Esophagus squamous epithelium (tissue), 5 donors: Measurements from ENCODE around the gene CPNE1. TPM values are rescaled to one million over a fixed set of nuclear protein-coding genes. Genes with fewer than 3 reads are reported as not detected.

ENCODE experiments used
- DNase-seq: peaks from one replicate; lab custom pipeline; 2025; lab: John Stamatoyannopoulos, UW
- H3K27ac ChIP-seq, 4 donors: fragments of 200-600 bp; sonication (generic); one replicate each; pipeline ENCODE4 v1.5.1; 2016 to 2019; ENCODE audit warnings: mild to moderate bottlenecking in 1 of 4
- H3K27me3 ChIP-seq, 4 donors: fragments of 200-600 bp; sonication (generic); 1 replicate in 3 of 4; 2 replicates in 1 of 4; pipeline versions ENCODE4 v1.5.1 to v1.6.0; 2017 to 2021; ENCODE audit warnings: antibody characterized with exemption in 1 of 4
- H3K36me3 ChIP-seq, 3 donors: fragments of 200-600 bp; sonication (generic); one replicate each; pipeline ENCODE4 v1.5.1; 2016 to 2019
- H3K4me1 ChIP-seq, 3 donors: fragments of 200-600 bp; sonication (generic); one replicate each; pipeline ENCODE4 v1.5.1; 2017 to 2019
- H3K4me3 ChIP-seq, 4 donors: fragments of 200-600 bp; sonication (generic); 1 replicate in 3 of 4; 2 replicates in 1 of 4; pipeline ENCODE4 v1.5.1; 2016 to 2019; ENCODE audit warnings: mild to moderate bottlenecking in 2 of 4, moderate library complexity in 1 of 4
- H3K9me3 ChIP-seq, 3 donors: fragments of 200-600 bp; sonication (generic); one replicate each; pipeline ENCODE4 v1.5.1; 2016 to 2019
- POLR2A ChIP-seq, 4 donors: fragments of 450-650 bp; IDR thresholded peaks; one replicate each; pipeline ENCODE4 v1.6.1; 2017; ENCODE audit warnings: antibody characterized with exemption in 4 of 4, mild to moderate bottlenecking in 4 of 4, moderate library complexity in 3 of 4
- WGBS, 2 donors: methylation state at CpG; one replicate each; pipeline ENCODE4 v1.1.5; 2018; 5-methylcytosine and 5-hydroxymethylcytosine counted together
- intact Hi-C: fragments of 100-400 bp; cut with DNase I; formaldehyde crosslinking; loops from one replicate; pipeline ENCODE4 v1.15.0; 2022
- total RNA-seq, 4 donors: library from RNA; depleted of rRNA; stranded (reverse); fragments of >200 nt; gene quantifications; one replicate each; pipeline ENCODE4 v1.1.0, GENCODE V29; 2016
- TF ChIP-seq, protein P1 (sequence below), 6 experiments: fragments of 450-650 bp in 4 of 6; fragments of 200-600 bp in 2 of 6; sonication (generic) in 2 of 6; IDR thresholded peaks; one replicate each; pipeline ENCODE4 v1.5.1; 2016 to 2019; ENCODE audit warnings: antibody characterized with exemption in 6 of 6, mild to moderate bottlenecking in 4 of 6, moderate library complexity in 4 of 6
- donor health status: DM: yes; HTN: yes; CAD: no.

CPNE1 gene
- total RNA-seq, 4 donors from 2014 or later: 47.3 to 98.2 (median 75.9) TPM

DNA sequence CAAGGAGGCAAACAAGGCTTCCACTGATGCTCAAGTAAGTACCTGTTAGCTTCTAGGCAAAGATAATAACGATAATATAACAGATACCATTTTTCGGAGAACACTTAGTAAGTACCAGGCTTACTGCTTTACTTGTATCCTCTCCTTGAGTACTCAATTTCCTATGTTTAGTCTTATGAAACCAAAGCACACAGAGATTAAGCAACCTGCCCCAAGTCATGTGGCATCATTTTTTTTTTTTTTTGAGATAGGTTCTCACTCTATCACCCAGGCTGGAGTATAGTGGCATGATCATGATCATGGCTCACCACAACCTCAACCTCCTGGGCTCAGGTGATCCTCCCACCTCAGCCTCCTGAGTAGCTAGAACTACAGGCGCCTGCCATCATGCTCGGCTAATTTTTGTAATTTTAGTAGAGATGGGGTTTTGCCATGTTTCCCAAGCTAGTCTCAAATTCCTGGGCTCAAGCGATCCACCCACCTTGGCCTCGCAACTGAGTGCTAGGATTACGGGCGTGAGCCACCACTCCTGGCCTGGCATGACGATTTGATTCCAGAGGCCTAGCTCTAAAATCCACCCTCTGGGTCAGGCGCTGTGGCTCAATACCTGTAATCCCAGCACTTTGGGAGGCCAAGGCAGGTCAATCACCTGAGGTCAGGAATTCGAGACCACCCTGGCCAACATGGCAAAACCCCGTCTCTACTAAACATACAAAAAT, 35.1 kb downstream of the CPNE1 start:
- Histone ChIP-seq H3K27ac (no peak overlapping the region), H3K36me3 (peaks cover 25 to 91% (median 47%) of the 10 kb centered on the region in 3 donors), H3K27me3 (no peaks in the 10 kb centered on the region), H3K4me3 (no peak overlapping the region), H3K4me1 (no peaks in the 10 kb centered on the region), H3K9me3 (no peaks in the 10 kb centered on the region)
- WGBS, 2 donors: 89 to 90% methylated on average over 9 to 10 of the region's 12 CpGs
- intact Hi-C loops: no loop called here
- DNase-seq: no peak
- TF ChIP-seq, protein P1, sequence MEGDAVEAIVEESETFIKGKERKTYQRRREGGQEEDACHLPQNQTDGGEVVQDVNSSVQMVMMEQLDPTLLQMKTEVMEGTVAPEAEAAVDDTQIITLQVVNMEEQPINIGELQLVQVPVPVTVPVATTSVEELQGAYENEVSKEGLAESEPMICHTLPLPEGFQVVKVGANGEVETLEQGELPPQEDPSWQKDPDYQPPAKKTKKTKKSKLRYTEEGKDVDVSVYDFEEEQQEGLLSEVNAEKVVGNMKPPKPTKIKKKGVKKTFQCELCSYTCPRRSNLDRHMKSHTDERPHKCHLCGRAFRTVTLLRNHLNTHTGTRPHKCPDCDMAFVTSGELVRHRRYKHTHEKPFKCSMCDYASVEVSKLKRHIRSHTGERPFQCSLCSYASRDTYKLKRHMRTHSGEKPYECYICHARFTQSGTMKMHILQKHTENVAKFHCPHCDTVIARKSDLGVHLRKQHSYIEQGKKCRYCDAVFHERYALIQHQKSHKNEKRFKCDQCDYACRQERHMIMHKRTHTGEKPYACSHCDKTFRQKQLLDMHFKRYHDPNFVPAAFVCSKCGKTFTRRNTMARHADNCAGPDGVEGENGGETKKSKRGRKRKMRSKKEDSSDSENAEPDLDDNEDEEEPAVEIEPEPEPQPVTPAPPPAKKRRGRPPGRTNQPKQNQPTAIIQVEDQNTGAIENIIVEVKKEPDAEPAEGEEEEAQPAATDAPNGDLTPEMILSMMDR (IDR thresholded peaks at IDR 0.05): no peak
- no peak for TF ChIP-seq POLR2A (IDR thresholded peaks at IDR 0.05)

DNA sequence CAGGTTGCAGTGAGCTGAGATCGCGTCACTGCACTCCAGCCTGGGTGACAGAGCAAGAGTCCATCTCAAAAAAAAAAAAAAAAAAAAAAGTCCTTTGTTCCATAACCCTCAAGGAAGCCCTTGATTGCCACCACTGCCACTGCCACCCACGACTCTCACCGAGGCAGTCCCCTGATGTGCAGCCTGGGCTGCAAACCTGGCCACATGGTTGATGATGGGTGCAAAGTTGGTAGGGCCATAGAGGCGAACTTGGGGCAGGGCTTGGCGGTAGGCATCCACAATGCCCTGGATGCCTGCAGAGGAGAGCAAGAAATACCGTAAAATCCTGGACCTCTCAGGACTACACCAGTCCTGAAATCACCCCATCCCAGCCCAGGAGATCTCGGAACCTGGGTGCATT, 37.6 kb downstream of the CPNE1 start:
- DNase-seq: no peak
- peaks cover 25 to 86% (median 48%) of the 10 kb centered on the region in 3 donors for H3K36me3 ChIP-seq
- no peak overlapping the region for H3K27ac ChIP-seq
- intact Hi-C loops: no loop called here
- no peak for TF ChIP-seq POLR2A (IDR thresholded peaks at IDR 0.05)
- TF ChIP-seq, protein P1 (IDR thresholded peaks at IDR 0.05): no peak
- H3K4me3 ChIP-seq: no peak overlapping the region
- no peaks in the 10 kb centered on the region for H3K4me1 ChIP-seq
- no peaks in the 10 kb centered on the region for H3K9me3 ChIP-seq
- no peaks in the 10 kb centered on the region for H3K27me3 ChIP-seq
- WGBS, 2 donors: 96 to 98% methylated on average over 6 to 8 of the region's 8 CpGs

DNA sequence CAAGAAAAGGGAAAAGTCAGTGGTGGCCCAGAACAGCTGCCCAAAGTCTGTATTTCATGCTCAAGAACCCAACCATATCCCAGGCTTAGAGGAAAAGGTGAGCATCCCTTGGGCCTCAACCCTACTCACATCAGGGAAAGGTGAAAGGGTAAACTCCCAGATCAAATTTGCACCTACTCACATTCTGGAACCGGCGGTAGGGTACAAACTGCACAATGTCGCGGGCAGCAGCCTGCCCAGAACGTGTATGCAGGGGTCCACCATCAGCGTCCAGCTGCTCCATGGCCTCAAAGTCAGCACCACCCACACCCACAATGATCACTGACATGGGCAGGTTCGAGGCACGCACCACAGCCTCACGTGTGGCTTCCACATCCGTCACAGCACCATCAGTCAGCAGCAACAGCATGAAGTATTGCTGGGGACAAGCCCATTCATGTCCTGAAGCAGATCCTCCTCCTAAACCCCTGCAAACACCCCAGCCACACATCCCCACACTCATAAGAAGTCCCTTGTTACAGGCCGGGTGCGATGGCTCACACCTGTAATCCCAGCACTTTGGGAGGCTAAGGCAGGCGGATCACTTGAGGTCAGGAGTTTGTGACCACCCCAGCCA, 38.2 kb downstream of the CPNE1 start:
- WGBS, 2 donors: 87 to 90% methylated on average over 3 to 8 of the region's 13 CpGs
- intact Hi-C loops: no loop called here
- H3K27ac ChIP-seq: no peak overlapping the region
- no peak for DNase-seq
- no peaks in the 10 kb centered on the region for H3K27me3 ChIP-seq
- TF ChIP-seq, protein P1 (IDR thresholded peaks at IDR 0.05): no peak
- TF ChIP-seq POLR2A (IDR thresholded peaks at IDR 0.05): no peak
- H3K9me3 ChIP-seq: no peaks in the 10 kb centered on the region
- no peaks in the 10 kb centered on the region for H3K4me1 ChIP-seq
- H3K36me3 ChIP-seq: peaks cover 25 to 85% (median 48%) of the 10 kb centered on the region in 3 donors
- H3K4me3 ChIP-seq: no peak overlapping the region

DNA sequence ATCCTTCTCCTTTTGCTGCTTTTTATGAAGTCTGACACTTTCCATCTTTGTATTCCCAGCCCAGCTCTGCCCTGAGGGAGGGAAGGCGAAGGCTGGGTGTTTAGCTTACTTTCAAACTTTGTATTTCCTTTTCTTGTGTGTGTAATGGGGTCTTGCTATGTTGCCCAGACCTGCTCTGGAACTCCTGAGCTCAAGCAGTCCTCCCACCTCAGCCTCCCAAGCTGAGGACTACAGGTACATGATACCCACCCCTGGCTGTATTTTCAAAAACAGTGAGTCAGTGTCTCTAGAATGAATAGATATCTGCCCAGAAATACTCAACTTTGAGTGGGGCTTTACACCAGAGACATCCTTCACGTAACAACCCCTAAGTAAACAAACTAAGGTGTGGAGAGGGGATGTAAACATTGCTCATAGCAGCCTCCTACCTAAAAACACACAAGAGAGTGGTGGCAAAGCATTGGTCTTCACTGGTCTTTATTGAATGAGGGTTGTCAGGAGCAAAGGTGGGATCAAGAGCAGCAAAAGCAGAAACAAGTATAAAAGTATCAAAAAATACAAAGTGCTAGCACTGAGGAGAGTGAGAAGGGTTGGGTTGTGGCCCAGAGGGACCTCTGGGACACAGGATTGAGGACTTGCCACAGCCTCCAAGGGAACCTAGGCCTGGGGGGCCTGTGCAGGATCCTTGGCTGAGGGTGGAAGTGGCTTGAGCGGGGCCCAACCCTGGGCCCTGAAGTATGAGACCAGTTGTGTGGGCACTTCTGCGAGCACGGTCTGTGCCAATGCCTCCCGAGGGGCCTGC, 38.9 kb downstream of the CPNE1 start:
- Histone ChIP-seq H3K4me1 (no peaks in the 10 kb centered on the region), H3K27ac (no peak overlapping the region), H3K36me3 (peaks cover 18 to 85% (median 44%) of the 10 kb centered on the region in 3 donors), H3K9me3 (no peaks in the 10 kb centered on the region), H3K4me3 (no peak overlapping the region), H3K27me3 (no peaks in the 10 kb centered on the region)
- 84 to 88% methylated on average over 5 of the region's 6 CpGs for WGBS, 2 donors
- DNase-seq: no peak
- TF ChIP-seq POLR2A (IDR thresholded peaks at IDR 0.05): no peak
- TF ChIP-seq, protein P1 (IDR thresholded peaks at IDR 0.05): no peak
- intact Hi-C loops: no loop called here
